A549 (cell line): ENCODE measurements around the gene DNAH5.

Experiments
- CTCF ChIP-seq: fragments of >200 bp; sonication (Bioruptor Twin); formaldehyde crosslinking; IDR thresholded peaks from 3 replicates; pipeline ENCODE4 v1.5.1; 2016
- RAD21 ChIP-seq, 2 experiments: fragments of >200 bp in 1 of 2; sonication (Bioruptor Twin) in 1 of 2; formaldehyde crosslinking in 1 of 2; IDR thresholded peaks in 1 of 2; conservative IDR thresholded peaks in 1 of 2; 2 replicates in 1 of 2; 3 replicates in 1 of 2; pipeline ENCODE4 v1.6.1; 2012 to 2018; ENCODE audit warnings: inconsistent platforms in 1 of 2
- RNF2 ChIP-seq: fragments of 200-600 bp; sonication (generic); IDR thresholded peaks from 2 replicates; pipeline ENCODE4 v1.6.1; 2016; ENCODE audit warnings: low read depth, mild to moderate bottlenecking, antibody characterized with exemption, moderate library complexity, borderline replicate concordance
- ZFP36 ChIP-seq: fragments of 450-650 bp; IDR thresholded peaks from 2 replicates; pipeline ENCODE4 v1.6.1; 2014; ENCODE audit warnings: borderline replicate concordance; ENCODE audit not compliant: partially characterized antibody
- ZNF302 ChIP-seq: fragments of 250-450 bp; sonication (Bioruptor Pico); IDR thresholded peaks from 2 replicates; pipeline ENCODE4 v1.9.0; 2021; ENCODE audit warnings: inconsistent platforms, mild to moderate bottlenecking, moderate library complexity

GRCh38 chr5:13946111-13946510, 1.6 kb upstream of the DNAH5 start:
- TF ChIP-seq ZNF302 (CRISPR knock-in tag) (no peak), ZFP36 (no peak), RAD21 (conservative IDR thresholded peaks at IDR 0.05 in 1 of 2, IDR thresholded peaks at IDR 0.05 in 1 of 2) (no peak), RNF2 (no peak), CTCF (no peak)
